ENCODE results near the gene ERCC6L2.

DNA sequence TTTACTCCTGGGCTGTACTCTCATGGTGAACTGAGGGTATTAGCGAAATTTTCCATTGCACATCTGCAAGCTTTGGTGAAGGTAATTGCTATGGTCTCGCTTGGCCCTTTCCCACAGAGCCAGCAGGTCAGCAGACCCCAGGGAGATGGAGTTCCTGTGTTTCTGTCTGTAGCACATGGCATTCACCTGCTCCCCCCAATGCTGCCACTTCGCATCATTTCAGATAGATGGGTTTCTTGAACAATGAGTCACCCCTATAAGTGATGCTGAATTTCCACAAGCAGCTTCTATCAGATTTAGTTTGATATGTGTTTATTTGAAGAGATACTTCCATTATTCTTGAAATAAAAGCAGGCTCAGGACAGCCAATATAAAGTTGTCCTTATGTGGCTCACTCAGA is 117.8 kb downstream of the ERCC6L2 start:
- TF ChIP-seq, protein P1, sequence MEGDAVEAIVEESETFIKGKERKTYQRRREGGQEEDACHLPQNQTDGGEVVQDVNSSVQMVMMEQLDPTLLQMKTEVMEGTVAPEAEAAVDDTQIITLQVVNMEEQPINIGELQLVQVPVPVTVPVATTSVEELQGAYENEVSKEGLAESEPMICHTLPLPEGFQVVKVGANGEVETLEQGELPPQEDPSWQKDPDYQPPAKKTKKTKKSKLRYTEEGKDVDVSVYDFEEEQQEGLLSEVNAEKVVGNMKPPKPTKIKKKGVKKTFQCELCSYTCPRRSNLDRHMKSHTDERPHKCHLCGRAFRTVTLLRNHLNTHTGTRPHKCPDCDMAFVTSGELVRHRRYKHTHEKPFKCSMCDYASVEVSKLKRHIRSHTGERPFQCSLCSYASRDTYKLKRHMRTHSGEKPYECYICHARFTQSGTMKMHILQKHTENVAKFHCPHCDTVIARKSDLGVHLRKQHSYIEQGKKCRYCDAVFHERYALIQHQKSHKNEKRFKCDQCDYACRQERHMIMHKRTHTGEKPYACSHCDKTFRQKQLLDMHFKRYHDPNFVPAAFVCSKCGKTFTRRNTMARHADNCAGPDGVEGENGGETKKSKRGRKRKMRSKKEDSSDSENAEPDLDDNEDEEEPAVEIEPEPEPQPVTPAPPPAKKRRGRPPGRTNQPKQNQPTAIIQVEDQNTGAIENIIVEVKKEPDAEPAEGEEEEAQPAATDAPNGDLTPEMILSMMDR (IDR thresholded peaks at IDR 0.05): no peak
- TF ChIP-seq POLR2A (IDR thresholded peaks at IDR 0.05): no peak
- TF ChIP-seq EP300 (IDR thresholded peaks at IDR 0.05): no peak

All from tibial nerve (tissue), 4 donors.